ENCODE results near the gene LOXL1. TPM values are rescaled to one million over a fixed set of nuclear protein-coding genes. Genes with fewer than 3 reads are reported as not detected.

LOXL1 gene
- total and polyA plus RNA-seq, 9 of the 15 experiments (the other 6 are each of a cell fraction or from before 2014, with no cell fraction given) = 0.14 TPM; not detected in 8

DNA sequence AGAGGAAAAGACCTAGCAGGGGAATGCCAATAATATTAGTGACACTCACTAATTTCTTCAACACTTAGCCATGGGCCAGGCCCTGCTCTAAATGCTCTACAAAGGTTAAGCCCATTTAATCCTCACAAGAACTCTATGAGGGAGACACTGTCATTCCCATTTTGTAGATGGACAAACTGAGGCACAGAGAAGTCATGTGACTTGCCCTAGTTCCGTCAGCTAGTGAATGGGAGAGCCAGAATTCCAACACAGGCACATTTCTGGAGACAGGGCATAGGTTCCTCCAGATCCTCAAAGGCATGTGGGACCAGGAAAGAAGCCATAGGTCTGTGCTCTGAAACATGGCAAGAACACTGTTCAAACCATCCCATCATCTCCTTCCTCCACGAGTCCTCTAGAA is 31.5 kb downstream of the LOXL1 start:
- POLR2A ChIA-PET = interaction anchor here (0.6 to 0.7 kb wide), 2 partner anchors 202 to 274 kb away, joined by 3 read pairs; no protein-coding TSS in a partner anchor
- peaks cover 5% of the 10 kb centered on the region; the same call in 1 of the 2 replicates for H4K20me1 ChIP-seq (replicated peaks; ENCODE audit: control insufficient read depth, insufficient read depth, low read length)
- H2AFZ ChIP-seq (ENCODE audit: low read depth, low read length) = no peak overlapping the region

More for the DNA sequence above, 31.5 kb downstream of the LOXL1 start:
- no peak overlapping the region for H3K4me3 ChIP-seq
- no peak for TF ChIP-seq NFYB (IDR thresholded peaks at IDR 0.05; ENCODE audit: extremely low read depth, insufficient read length)
- TF ChIP-seq PRMT5 (CRISPR knock-in tag; IDR thresholded peaks at IDR 0.05) = no peak
- TF ChIP-seq, protein P1, sequence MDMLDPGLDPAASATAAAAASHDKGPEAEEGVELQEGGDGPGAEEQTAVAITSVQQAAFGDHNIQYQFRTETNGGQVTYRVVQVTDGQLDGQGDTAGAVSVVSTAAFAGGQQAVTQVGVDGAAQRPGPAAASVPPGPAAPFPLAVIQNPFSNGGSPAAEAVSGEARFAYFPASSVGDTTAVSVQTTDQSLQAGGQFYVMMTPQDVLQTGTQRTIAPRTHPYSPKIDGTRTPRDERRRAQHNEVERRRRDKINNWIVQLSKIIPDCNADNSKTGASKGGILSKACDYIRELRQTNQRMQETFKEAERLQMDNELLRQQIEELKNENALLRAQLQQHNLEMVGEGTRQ (CRISPR knock-in tag; IDR thresholded peaks at IDR 0.05) = peak; percentile 26; the same call in 1 of the 2 replicates
- no peak for TF ChIP-seq ZNF23 (CRISPR knock-in tag; IDR thresholded peaks at IDR 0.05)
- 0 out of 2 replicates have a peak, but pooled peaks have one; percentile 16 for TF ChIP-seq BCOR (IDR thresholded peaks at IDR 0.05)
- TF ChIP-seq, protein P2, sequence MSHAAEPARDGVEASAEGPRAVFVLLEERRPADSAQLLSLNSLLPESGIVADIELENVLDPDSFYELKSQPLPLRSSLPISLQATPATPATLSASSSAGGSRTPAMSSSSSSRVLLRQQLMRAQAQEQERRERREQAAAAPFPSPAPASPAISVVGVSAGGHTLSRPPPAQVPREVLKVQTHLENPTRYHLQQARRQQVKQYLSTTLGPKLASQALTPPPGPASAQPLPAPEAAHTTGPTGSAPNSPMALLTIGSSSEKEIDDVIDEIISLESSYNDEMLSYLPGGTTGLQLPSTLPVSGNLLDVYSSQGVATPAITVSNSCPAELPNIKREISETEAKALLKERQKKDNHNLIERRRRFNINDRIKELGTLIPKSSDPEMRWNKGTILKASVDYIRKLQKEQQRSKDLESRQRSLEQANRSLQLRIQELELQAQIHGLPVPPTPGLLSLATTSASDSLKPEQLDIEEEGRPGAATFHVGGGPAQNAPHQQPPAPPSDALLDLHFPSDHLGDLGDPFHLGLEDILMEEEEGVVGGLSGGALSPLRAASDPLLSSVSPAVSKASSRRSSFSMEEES (CRISPR knock-in tag; IDR thresholded peaks at IDR 0.05) = peak; percentile 81
- TF ChIP-seq MEF2D (tag; conservative IDR thresholded peaks at IDR 0.05; ENCODE audit: low read depth) = no peak
- FAIRE-seq = no peak
- no peaks in the 10 kb centered on the region for H3K79me2 ChIP-seq (ENCODE audit: control insufficient read depth, insufficient read depth, low read length)
- no peak for DNase-seq (ENCODE audit: extremely low read depth in 1 of 4, low spot score in 3 of 4)
- peaks cover 0 to 6% of the 10 kb centered on the region in 2 experiments; a peak in 1 of 5 replicates for H3K4me1 ChIP-seq (replicated peaks in 1 of 2; ENCODE audit: control insufficient read depth in 2 of 2, insufficient read depth in 2 of 2, low read length in 2 of 2)
- H3K27ac ChIP-seq (ENCODE audit: extremely low read depth, low read depth, low read length) = no peak overlapping the region
- H3K9me3 ChIP-seq (replicated peaks; ENCODE audit: control insufficient read depth, insufficient read depth, low read depth, low read length) = no peaks in the 10 kb centered on the region
- H3K9me1 ChIP-seq (ENCODE audit: control insufficient read depth, insufficient read depth, low read length) = peaks cover 2% of the 10 kb centered on the region
- peaks cover 9 to 52% of the 10 kb centered on the region in 2 experiments; a peak in 3 of 5 replicates for H3K27me3 ChIP-seq (ENCODE audit: control insufficient read depth in 2 of 2, insufficient read depth in 2 of 2, low read length in 2 of 2)
- no peak overlapping the region for H3K9ac ChIP-seq (ENCODE audit: insufficient read depth in 1 of 2, low read depth in 2 of 2, low read length in 2 of 2)
- H3K36me3 ChIP-seq (ENCODE audit: control insufficient read depth, insufficient read depth, low read length) = no peaks in the 10 kb centered on the region
- BruUV-seq (replicated peaks) = no TSS peak
- CTCF ChIA-PET (ENCODE audit: low intra/inter-chr PET ratio) = no interaction called here
- WGBS (ENCODE audit: insufficient coverage, low coverage, missing lambda C conversion rate) = 3% methylated on average over 2 of the region's 2 CpGs
- no peak overlapping the region for H3K4me2 ChIP-seq (ENCODE audit: insufficient read depth, low read length)
- ATAC-seq = no peak
- intact Hi-C loops (cut with micrococcal nuclease) (no loop called here), in situ Hi-C loops (cut with MboI) (loop anchor here (10.0 to 25.0 kb wide), 2 partner anchors 367 to 1330 kb away; partner anchors contain the start of gene GOLGA6D)

Measured in K562 (cell line).